Measurements from ENCODE around the gene AUTS2.

AUTS2 gene

GRCh38 chr7:70458745-70459144 is 860.5 kb downstream of the AUTS2 start:
- DNase-seq, result no peak

- no peak for DNase-seq
Measured at GRCh38 chr7:70459546-70459945, 861.3 kb downstream of the AUTS2 start.

DNA sequence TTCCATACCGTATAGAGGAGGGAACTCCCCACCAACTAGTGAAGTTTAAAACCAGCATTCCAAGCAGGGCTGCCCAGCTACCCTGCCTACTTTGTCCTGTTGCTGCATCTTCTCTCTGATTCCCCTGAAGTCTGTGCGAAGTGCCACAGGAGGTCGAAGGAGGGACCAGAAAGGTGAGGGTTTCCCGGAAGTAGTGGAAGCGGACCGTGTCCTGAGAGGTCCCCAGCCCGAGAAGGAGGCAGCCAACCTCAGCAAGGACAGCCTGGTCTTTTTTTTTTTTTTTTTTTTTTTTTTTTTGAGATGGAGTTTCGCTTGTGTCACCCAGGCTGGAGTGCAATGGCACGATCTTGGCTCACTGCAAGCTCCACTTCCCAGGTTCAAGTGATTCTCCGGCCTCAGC is 861.8 kb downstream of the AUTS2 start:
- no peak for DNase-seq

- DNase-seq, result no peak
Measured at GRCh38 chr7:70460562-70460961, 862.3 kb downstream of the AUTS2 start.

- DNase-seq, result no peak
Measured at GRCh38 chr7:70463352-70463938, 865.2 kb downstream of the AUTS2 start.

DNA sequence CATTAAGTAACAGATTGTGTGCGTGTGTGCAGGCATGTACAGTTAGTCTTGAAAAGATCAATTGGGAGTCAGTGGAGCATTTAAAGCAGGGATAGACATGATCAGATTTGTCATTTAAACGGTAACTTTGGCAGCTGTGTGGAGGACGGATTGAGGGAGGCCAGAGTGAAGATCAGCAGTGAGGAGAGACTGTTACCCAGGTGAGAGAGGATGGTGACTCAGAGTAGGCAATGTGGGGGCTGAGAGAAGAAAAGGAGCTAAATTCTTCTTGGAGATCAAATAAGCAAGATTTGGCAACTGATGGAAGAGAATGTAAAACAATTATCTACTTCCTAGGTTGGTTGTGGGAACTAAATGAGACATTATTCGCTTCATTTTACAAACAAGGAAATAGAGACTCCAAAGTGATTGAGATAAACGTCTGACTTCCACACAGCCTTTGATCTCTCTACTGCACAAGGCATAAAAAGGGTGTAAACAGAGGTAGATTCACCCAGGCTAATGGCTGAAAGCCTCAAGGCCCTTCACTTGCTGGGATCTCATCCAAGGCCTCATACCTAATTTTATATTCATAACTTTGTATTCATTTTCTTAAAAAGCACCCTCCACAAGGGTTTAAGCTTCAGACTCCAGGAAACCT is 868.6 kb downstream of the AUTS2 start:
- no peak for DNase-seq

DNA sequence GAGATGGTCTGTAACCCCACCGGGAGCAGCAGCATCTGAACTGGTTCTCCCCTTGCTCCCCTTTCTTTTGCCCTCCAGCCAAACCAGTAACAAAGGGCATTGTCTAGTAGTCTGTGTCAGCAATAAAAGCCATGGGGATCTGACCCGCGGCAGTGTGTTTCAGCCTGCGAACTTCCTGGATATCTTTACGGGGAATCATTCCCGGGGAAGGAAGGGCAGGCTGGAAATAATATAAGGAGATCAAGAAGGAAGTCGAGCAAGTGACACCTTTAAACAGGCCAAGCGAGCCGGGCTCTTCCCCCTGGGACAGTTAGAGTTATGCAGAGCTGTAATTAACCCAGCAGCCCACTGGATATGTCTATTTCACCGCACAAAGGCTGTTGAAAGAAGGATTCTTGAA is 872.5 kb downstream of the AUTS2 start:
- DNase-seq, result no peak

DNA sequence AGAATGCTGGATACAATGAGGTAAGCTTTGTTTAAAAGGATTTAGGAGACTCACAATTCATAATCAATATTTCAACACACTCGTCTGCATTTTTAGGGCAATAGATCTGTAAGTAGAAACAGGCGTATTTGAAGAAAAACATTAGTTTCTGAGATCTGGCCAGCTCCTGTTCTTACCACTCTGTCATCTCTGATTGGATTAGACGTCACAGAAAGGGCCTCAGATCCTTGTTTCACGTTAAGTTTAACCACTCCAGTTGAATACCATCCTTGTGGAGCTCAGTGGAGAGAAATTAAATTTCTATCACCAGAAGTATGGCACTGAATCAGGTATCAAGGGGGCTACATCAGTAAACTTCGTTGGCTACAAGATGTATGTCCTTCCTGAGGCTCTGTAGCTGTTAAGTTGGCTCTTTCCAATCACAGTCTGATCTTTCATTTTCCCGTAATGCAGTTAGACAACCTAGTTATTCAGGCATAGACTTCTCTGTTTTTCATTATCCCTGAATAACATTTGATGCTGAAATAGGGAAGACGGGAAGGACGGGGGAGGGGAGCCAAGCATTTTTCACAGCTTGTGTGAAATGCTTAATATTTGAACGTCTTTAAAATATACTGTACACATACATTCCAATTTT is 874.4 kb downstream of the AUTS2 start:
- DNase-seq, result no peak

- DNase-seq, result no peak
Measured at GRCh38 chr7:70474639-70475234, 876.5 kb downstream of the AUTS2 start.

- DNase-seq, result no peak
Measured at GRCh38 chr7:70477036-70478010, 879.0 kb downstream of the AUTS2 start.

DNA sequence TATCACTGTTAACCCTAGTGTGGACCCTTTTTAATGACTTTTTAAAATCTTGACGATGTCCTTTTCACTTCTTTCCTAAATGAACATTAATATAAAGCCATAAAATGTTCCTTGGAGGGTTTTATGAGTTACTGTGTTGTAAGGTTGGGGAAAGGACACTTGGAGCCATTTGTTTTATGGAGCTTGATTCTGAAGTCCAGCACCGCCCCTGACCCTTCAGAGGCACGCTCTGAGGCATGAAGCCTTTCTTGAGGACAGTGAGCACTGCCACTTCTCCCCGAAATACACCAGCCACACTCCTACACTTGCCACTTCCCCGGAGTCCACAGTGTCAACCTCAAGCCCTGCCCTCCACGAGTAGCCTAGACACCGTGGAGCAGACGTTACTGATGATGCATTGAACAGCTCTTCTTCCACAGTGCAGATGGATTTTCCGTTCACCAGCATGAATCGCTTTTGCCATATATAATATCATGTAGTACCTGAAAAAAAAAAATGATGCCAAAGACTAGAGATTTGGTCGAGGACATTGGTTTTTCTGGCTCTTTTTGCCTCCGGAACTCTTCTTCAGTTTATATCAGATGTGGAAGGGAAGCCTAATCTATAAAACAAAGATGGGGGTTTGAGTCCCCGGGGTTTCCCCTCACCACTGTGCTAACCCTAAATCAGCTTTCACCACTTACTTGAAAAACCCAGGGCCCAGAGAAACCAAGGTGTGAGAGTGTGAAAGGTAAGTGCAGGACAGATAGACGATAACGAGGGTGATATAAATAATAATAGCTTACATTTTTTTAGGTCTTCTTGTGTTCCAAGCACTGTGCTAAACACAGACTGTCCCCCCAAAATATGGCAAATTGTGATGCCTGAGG is 881.1 kb downstream of the AUTS2 start:
- no peak for DNase-seq

- no peak for DNase-seq
Measured at GRCh38 chr7:70480927-70481569, 882.8 kb downstream of the AUTS2 start.

- no peak for DNase-seq
Measured at GRCh38 chr7:70481570-70482123, 883.4 kb downstream of the AUTS2 start.

DNA sequence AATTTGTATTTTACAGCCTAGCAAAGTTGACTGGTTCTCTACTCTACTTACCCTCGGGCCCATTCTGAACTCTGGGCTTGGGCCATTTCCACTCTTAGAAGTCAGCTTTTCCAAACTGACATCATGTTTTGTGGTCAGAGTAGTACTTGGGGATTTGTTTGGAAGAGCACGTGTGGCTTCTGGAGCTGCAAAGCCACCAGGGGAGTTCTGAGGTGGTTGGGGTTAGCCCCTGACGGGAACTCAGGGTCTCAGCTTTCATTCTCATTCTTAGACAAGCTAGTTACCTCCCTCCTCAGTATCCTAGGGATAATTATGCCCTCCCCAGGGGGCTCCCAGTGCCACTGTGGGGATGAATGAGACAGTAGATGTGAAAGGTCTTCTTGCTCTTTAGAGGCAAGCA is 886.0 kb downstream of the AUTS2 start:
- DNase-seq, result no peak

GRCh38 chr7:70486977-70487376 is 888.7 kb downstream of the AUTS2 start:
- no peak for DNase-seq

DNA sequence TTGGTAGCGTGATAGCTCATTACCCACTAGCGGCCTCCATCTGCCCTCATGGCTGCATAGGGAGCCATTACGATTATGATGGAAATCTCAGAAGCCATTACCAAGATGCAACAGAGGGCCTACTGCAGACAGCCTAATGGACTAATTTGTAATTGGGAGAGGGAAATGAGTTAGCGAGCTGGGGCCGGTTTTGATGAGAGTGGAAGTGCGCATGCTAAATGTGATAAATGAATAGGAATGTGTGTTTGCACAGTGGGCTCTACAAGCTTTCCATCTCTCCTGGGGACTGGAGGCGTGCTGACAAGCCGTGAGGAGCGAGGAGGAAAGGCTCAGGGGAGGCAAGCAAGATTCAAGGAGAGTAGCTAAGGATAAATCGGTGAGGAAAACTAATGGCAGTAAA is 889.2 kb downstream of the AUTS2 start:
- DNase-seq, result no peak

DNA sequence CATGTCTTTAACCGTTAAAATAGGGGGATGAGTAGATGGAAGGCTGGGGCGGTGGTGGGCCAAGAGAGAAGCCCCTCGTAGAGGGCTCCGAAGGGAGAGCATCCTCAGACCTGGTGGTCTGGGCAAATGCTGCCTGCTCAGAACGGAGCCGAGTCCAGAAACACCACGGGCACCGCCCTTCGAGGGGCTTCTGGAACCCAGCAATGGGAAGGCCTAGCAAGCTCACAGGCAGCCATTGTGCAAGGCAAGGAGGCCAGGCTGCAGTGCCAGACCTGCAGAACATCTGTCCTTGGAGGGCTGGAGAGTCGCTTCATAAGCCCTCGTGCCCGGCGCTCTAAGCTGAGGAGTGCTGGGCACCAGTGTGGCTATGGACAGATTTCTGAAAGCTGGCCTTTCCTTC is 889.6 kb downstream of the AUTS2 start:
- DNase-seq, result no peak

DNA sequence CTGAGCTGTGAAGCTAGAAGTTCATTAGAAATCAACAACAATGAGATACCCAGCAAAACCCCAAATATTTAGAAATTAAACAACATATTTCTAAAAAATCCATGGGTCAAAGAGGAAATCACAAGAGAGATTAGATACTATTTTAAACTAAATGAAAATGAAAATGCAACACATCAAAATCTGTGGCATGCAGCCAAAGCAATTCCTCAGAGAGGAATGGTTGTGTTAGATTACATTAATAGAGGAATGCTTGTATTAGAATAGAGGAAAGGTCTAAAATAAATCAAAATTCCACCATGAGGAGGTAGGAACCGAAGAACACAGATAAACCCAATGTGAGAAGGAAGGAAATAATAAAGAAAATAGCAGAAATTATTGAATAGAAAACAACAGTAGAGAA is 891.5 kb downstream of the AUTS2 start:
- DNase-seq, result no peak

DNA sequence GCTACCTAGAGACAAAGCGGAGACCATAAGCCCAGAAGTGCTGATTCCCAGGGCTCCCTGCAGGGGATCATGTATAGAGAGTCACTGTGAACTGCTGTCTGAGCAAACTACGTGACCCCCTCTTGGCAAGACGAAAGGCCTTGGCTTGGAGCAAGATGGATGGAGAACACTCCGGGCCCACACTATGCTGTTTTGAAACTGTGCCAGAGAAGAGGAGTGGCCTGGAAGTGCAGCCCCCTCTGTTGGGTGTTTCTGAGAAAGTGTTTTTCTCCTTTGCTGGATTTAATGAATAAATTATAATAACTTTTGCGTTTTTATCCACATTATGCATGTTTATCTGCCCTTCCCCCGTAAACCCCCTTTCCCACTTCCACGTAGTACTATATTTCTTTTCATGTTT is 894.4 kb downstream of the AUTS2 start:
- DNase-seq, result no peak

- no peak for DNase-seq
Measured at GRCh38 chr7:70494225-70495032, 896.2 kb downstream of the AUTS2 start.

Measured in activated T-cell treated with anti-CD3 and anti-CD28 coated beads, Interleukin-2, amount 50 U/mL, for 48 hours (primary cell).